Measurements from ENCODE around the gene ABTB1. TPM values are rescaled to one million over a fixed set of nuclear protein-coding genes. Genes with fewer than 3 reads are reported as not detected.

Gene ABTB1
- total RNA-seq, 1 experiment from 2014 or later: 6.9 TPM

- no peak for TF ChIP-seq REST (IDR thresholded peaks at IDR 0.05; ENCODE audit: insufficient read depth in 1 of 2, low read depth in 2 of 2, low read length in 1 of 2)
- no peak for TF ChIP-seq SIN3A (IDR thresholded peaks at IDR 0.05; ENCODE audit: borderline replicate concordance, insufficient read depth, low read depth, low read length)
- no peak for TF ChIP-seq POLR2AphosphoS5 (IDR thresholded peaks at IDR 0.05; ENCODE audit: low read depth, low read length)
- TF ChIP-seq CTCF (IDR thresholded peaks at IDR 0.05): no peak
- no peak for TF ChIP-seq TCF7L2 (IDR thresholded peaks at IDR 0.05; ENCODE audit: low read depth, low read length)
- H3K4me3 ChIP-seq (ENCODE audit: low read depth in 2 of 2, low read length in 2 of 2): no peak overlapping the region
- no peaks in the 10 kb centered on the region for H3K9me3 ChIP-seq (ENCODE audit: control insufficient read depth, insufficient read depth, low read depth, low read length)
- ChIA-PET CTCF (interaction anchor here (0.6 kb wide), 1 partner anchor 723 kb away, joined by 3 read pairs; no protein-coding TSS in a partner anchor), POLR2A (no interaction called here)
- H3K4me1 ChIP-seq (ENCODE audit: control insufficient read depth, insufficient read depth, low read length): no peaks in the 10 kb centered on the region
- no peak for ATAC-seq
- no peaks in the 10 kb centered on the region for H3K27me3 ChIP-seq (ENCODE audit: control insufficient read depth, insufficient read depth, low read length)
- in situ Hi-C loops (cut with HindIII; ENCODE audit: low pct_unique_long_range_greater_than_20kb, low sequenced_read_pairs): no loop called here
- intact Hi-C loops (cut with micrococcal nuclease; ENCODE audit: unreplicated experiment): no loop called here
- no peaks in the 10 kb centered on the region for H3K36me3 ChIP-seq (ENCODE audit: control insufficient read depth, insufficient read depth, low read length)
- no peak for DNase-seq (ENCODE audit: low read depth, low spot score)
- BruUV-seq (replicated peaks): no TSS peak
- no peak overlapping the region for H3K27ac ChIP-seq (ENCODE audit: low read length)
These were observed 12.0 kb upstream of the ABTB1 start for GRCh38 chr3:127660621-127661251.

GRCh38 chr3:127661600-127661999, 11.2 kb upstream of the ABTB1 start:
- ChIA-PET CTCF (interaction anchor here (1.4 kb wide), 1 partner anchor 33 kb away, joined by 3 read pairs; no protein-coding TSS in a partner anchor), POLR2A (no interaction called here)
- H3K36me3 ChIP-seq (ENCODE audit: control insufficient read depth, insufficient read depth, low read length): no peaks in the 10 kb centered on the region
- no TSS peak for BruUV-seq (replicated peaks)
- H3K4me1 ChIP-seq (ENCODE audit: control insufficient read depth, insufficient read depth, low read length): no peaks in the 10 kb centered on the region
- no peaks in the 10 kb centered on the region for H3K27me3 ChIP-seq (ENCODE audit: control insufficient read depth, insufficient read depth, low read length)
- in situ Hi-C loops (cut with HindIII; ENCODE audit: low pct_unique_long_range_greater_than_20kb, low sequenced_read_pairs) (no loop called here), intact Hi-C loops (cut with micrococcal nuclease; ENCODE audit: unreplicated experiment) (no loop called here)
- H3K4me3 ChIP-seq (ENCODE audit: low read depth in 2 of 2, low read length in 2 of 2): no peak overlapping the region
- TF ChIP-seq CTCF (IDR thresholded peaks at IDR 0.05) (no peak), REST (IDR thresholded peaks at IDR 0.05; ENCODE audit: insufficient read depth in 1 of 2, low read depth in 2 of 2, low read length in 1 of 2) (no peak), TCF7L2 (IDR thresholded peaks at IDR 0.05; ENCODE audit: low read depth, low read length) (no peak)
- DNase-seq (ENCODE audit: low read depth, low spot score): no peak
- no peak overlapping the region for H3K27ac ChIP-seq (ENCODE audit: low read length)
- H3K9me3 ChIP-seq (ENCODE audit: control insufficient read depth, insufficient read depth, low read depth, low read length): no peaks in the 10 kb centered on the region
- no peak for ATAC-seq

Data from Panc1 (cell line).